Rectal smooth muscle tissue (tissue), 1 donor: ENCODE results near the gene NRROS.

Source experiments
- H3K27ac ChIP-seq: one replicate; pipeline ENCODE4 v1.7.0; 2013; ENCODE audit warnings: low read depth, low read length, inconsistent platforms
- H3K27me3 ChIP-seq: one replicate; pipeline ENCODE4 v1.7.0; 2013; ENCODE audit warnings: low read length; ENCODE audit not compliant: control insufficient read depth, insufficient read depth
- H3K36me3 ChIP-seq: one replicate; pipeline ENCODE4 v1.7.0; 2013; ENCODE audit warnings: low read length; ENCODE audit not compliant: control insufficient read depth, insufficient read depth
- H3K4me1 ChIP-seq: one replicate; pipeline ENCODE4 v1.7.0; 2013; ENCODE audit warnings: low read length; ENCODE audit not compliant: control insufficient read depth, insufficient read depth
- H3K4me3 ChIP-seq: one replicate; pipeline ENCODE4 v1.7.0; 2013; ENCODE audit warnings: low read length
- H3K9ac ChIP-seq: one replicate; pipeline ENCODE4 v1.7.0; 2013; ENCODE audit warnings: low read length

Gene NRROS

GRCh38 chr3:196643201-196643749 lies 3.8 kb downstream of the NRROS start:
- Histone ChIP-seq H3K27ac (no peak overlapping the region), H3K9ac (no peak overlapping the region), H3K4me1 (no peaks in the 10 kb centered on the region), H3K36me3 (no peaks in the 10 kb centered on the region), H3K4me3 (no peak overlapping the region), H3K27me3 (no peaks in the 10 kb centered on the region)

- H3K36me3 ChIP-seq, result no peaks in the 10 kb centered on the region
- H3K27me3 ChIP-seq, result no peaks in the 10 kb centered on the region
- H3K27ac ChIP-seq, result no peak overlapping the region
- H3K4me3 ChIP-seq, result no peak overlapping the region
- H3K9ac ChIP-seq, result no peak overlapping the region
- H3K4me1 ChIP-seq, result no peaks in the 10 kb centered on the region
These were observed 4.3 kb downstream of the NRROS start for GRCh38 chr3:196643761-196644160.

- no peak overlapping the region for H3K4me3 ChIP-seq
- no peaks in the 10 kb centered on the region for H3K4me1 ChIP-seq
- H3K27me3 ChIP-seq, result no peaks in the 10 kb centered on the region
- H3K9ac ChIP-seq, result no peak overlapping the region
- H3K36me3 ChIP-seq, result no peaks in the 10 kb centered on the region
- no peak overlapping the region for H3K27ac ChIP-seq
These were observed 5.6 kb downstream of the NRROS start for GRCh38 chr3:196645096-196645495.

GRCh38 chr3:196645897-196646665 lies 6.6 kb downstream of the NRROS start:
- Histone ChIP-seq H3K9ac (no peak overlapping the region), H3K4me3 (no peak overlapping the region), H3K27me3 (no peaks in the 10 kb centered on the region), H3K36me3 (no peaks in the 10 kb centered on the region), H3K4me1 (no peaks in the 10 kb centered on the region), H3K27ac (no peak overlapping the region)

GRCh38 chr3:196646666-196647216 lies 7.2 kb downstream of the NRROS start:
- H3K4me3 ChIP-seq, result no peak overlapping the region
- H3K27ac ChIP-seq, result no peak overlapping the region
- no peaks in the 10 kb centered on the region for H3K36me3 ChIP-seq

GRCh38 chr3:196650740-196651311 lies 11.3 kb downstream of the NRROS start:
- Histone ChIP-seq H3K27me3 (no peaks in the 10 kb centered on the region), H3K9ac (no peak overlapping the region), H3K4me1 (no peaks in the 10 kb centered on the region), H3K27ac (no peak overlapping the region), H3K4me3 (no peak overlapping the region), H3K36me3 (no peaks in the 10 kb centered on the region)

More at GRCh38 chr3:196646666-196647216, 7.2 kb downstream of the NRROS start:
- no peaks in the 10 kb centered on the region for H3K4me1 ChIP-seq
- no peaks in the 10 kb centered on the region for H3K27me3 ChIP-seq
- H3K9ac ChIP-seq, result no peak overlapping the region

- Histone ChIP-seq H3K36me3 (no peaks in the 10 kb centered on the region), H3K27ac (no peak overlapping the region)
These were observed 12.3 kb downstream of the NRROS start for GRCh38 chr3:196651819-196652218.

GRCh38 chr3:196652961-196653795 lies 13.7 kb downstream of the NRROS start:
- no peaks in the 10 kb centered on the region for H3K4me1 ChIP-seq
- no peaks in the 10 kb centered on the region for H3K36me3 ChIP-seq
- no peak overlapping the region for H3K4me3 ChIP-seq
- no peaks in the 10 kb centered on the region for H3K27me3 ChIP-seq
- no peak overlapping the region for H3K27ac ChIP-seq
- H3K9ac ChIP-seq, result no peak overlapping the region

More at GRCh38 chr3:196651819-196652218, 12.3 kb downstream of the NRROS start:
- no peak overlapping the region for H3K9ac ChIP-seq
- no peaks in the 10 kb centered on the region for H3K4me1 ChIP-seq
- H3K27me3 ChIP-seq, result no peaks in the 10 kb centered on the region
- no peak overlapping the region for H3K4me3 ChIP-seq

GRCh38 chr3:196654006-196654734 lies 14.7 kb downstream of the NRROS start:
- Histone ChIP-seq H3K4me1 (no peaks in the 10 kb centered on the region), H3K27me3 (no peaks in the 10 kb centered on the region), H3K27ac (no peak overlapping the region)

GRCh38 chr3:196654735-196655090 lies 15.2 kb downstream of the NRROS start:
- Histone ChIP-seq H3K4me3 (no peak overlapping the region), H3K9ac (no peak overlapping the region), H3K27me3 (no peaks in the 10 kb centered on the region), H3K36me3 (no peaks in the 10 kb centered on the region), H3K4me1 (no peaks in the 10 kb centered on the region), H3K27ac (no peak overlapping the region)

More at GRCh38 chr3:196654006-196654734, 14.7 kb downstream of the NRROS start:
- Histone ChIP-seq H3K4me3 (no peak overlapping the region), H3K9ac (no peak overlapping the region), H3K36me3 (no peaks in the 10 kb centered on the region)

GRCh38 chr3:196655496-196655895 lies 16.0 kb downstream of the NRROS start:
- no peaks in the 10 kb centered on the region for H3K4me1 ChIP-seq
- H3K9ac ChIP-seq, result no peak overlapping the region
- H3K36me3 ChIP-seq, result no peaks in the 10 kb centered on the region
- H3K27me3 ChIP-seq, result no peaks in the 10 kb centered on the region
- no peak overlapping the region for H3K4me3 ChIP-seq
- no peak overlapping the region for H3K27ac ChIP-seq
